ENCODE measurements around the gene HSPB7. TPM values are rescaled to one million over a fixed set of nuclear protein-coding genes. Genes with fewer than 3 reads are reported as not detected.

Gene HSPB7
- total RNA-seq, 1 donor from 2014 or later, result not detected

GRCh38 chr1:15991427-15992186 is 26.2 kb downstream of the HSPB7 start:
- H2AFZ ChIP-seq (replicated peaks), result no peak overlapping the region
- no peaks in the 10 kb centered on the region for H3K27me3 ChIP-seq
- H3K4me1 ChIP-seq, result no peaks in the 10 kb centered on the region
- no peak for DNase-seq (ENCODE audit: low spot score)
- H3K4me3 ChIP-seq, result no peak overlapping the region
- no peaks in the 10 kb centered on the region for H3K79me2 ChIP-seq (ENCODE audit: low read depth)
- TF ChIP-seq EZH2 (IDR thresholded peaks at IDR 0.05), result no peak
- TF ChIP-seq, protein P1, sequence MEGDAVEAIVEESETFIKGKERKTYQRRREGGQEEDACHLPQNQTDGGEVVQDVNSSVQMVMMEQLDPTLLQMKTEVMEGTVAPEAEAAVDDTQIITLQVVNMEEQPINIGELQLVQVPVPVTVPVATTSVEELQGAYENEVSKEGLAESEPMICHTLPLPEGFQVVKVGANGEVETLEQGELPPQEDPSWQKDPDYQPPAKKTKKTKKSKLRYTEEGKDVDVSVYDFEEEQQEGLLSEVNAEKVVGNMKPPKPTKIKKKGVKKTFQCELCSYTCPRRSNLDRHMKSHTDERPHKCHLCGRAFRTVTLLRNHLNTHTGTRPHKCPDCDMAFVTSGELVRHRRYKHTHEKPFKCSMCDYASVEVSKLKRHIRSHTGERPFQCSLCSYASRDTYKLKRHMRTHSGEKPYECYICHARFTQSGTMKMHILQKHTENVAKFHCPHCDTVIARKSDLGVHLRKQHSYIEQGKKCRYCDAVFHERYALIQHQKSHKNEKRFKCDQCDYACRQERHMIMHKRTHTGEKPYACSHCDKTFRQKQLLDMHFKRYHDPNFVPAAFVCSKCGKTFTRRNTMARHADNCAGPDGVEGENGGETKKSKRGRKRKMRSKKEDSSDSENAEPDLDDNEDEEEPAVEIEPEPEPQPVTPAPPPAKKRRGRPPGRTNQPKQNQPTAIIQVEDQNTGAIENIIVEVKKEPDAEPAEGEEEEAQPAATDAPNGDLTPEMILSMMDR (IDR thresholded peaks at IDR 0.05), result no peak
- no peak for TF ChIP-seq EZH2phosphoT487 (IDR thresholded peaks at IDR 0.05)
- no peak overlapping the region for H3K27ac ChIP-seq
- H3F3A ChIP-seq (ENCODE audit: low read depth), result no peaks in the 10 kb centered on the region
- Mint-ChIP-seq H3K4me3 (no peak overlapping the region), H3K36me3 (no peaks in the 10 kb centered on the region), H3K4me1 (peaks cover 9% of the 10 kb centered on the region), H3K9me3 (no peaks in the 10 kb centered on the region), H3K27me3 (ENCODE audit: insufficient read depth, low read depth) (peaks cover 12% of the 10 kb centered on the region), H3K27ac (no peak overlapping the region)
- H3K9ac ChIP-seq, result no peak overlapping the region
- H3K4me2 ChIP-seq, result no peak overlapping the region
- no peaks in the 10 kb centered on the region for H3K9me3 ChIP-seq (ENCODE audit: low read depth)
- no peaks in the 10 kb centered on the region for H3K36me3 ChIP-seq
- H4K20me1 ChIP-seq (ENCODE audit: low read depth), result no peaks in the 10 kb centered on the region

DNA sequence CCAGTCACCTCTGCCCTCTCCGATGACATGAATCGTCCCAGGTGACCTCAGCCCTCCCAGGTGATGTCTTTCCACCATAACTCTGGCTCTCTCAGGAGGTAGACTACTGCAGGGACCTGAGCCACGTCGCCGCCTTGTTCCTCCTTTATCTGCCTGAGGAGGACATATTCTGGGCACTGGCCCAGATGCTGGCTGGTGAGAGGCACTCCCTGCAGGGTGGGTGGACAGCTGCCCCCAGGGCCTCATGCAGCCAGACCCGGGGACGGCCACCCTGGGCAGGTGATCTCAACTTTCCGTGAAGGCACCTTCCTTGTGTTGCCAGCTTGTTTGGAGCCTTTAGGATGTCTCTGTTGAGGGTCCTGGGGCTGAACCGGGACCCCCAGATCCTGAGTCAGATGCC is 28.1 kb downstream of the HSPB7 start:
- Mint-ChIP-seq H3K9me3 (no peaks in the 10 kb centered on the region), H3K4me3 (no peak overlapping the region), H3K4me1 (peaks cover 9% of the 10 kb centered on the region), H3K36me3 (no peaks in the 10 kb centered on the region), H3K27ac (no peak overlapping the region), H3K27me3 (ENCODE audit: insufficient read depth, low read depth) (peaks cover 12% of the 10 kb centered on the region)
- DNase-seq (ENCODE audit: low spot score), result no peak
- Histone ChIP-seq H4K20me1 (ENCODE audit: low read depth) (no peaks in the 10 kb centered on the region), H3K9ac (no peak overlapping the region), H3K4me3 (no peak overlapping the region), H3K27me3 (no peaks in the 10 kb centered on the region), H3K9me3 (ENCODE audit: low read depth) (no peaks in the 10 kb centered on the region), H2AFZ (replicated peaks) (no peak overlapping the region), H3K4me1 (no peaks in the 10 kb centered on the region), H3K27ac (no peak overlapping the region), H3K4me2 (no peak overlapping the region), H3F3A (ENCODE audit: low read depth) (no peaks in the 10 kb centered on the region), H3K36me3 (no peaks in the 10 kb centered on the region), H3K79me2 (ENCODE audit: low read depth) (no peaks in the 10 kb centered on the region)
- TF ChIP-seq EZH2phosphoT487 (IDR thresholded peaks at IDR 0.05) (no peak), EZH2 (IDR thresholded peaks at IDR 0.05) (no peak)
- TF ChIP-seq, protein P1 (IDR thresholded peaks at IDR 0.05), result no peak

DNA sequence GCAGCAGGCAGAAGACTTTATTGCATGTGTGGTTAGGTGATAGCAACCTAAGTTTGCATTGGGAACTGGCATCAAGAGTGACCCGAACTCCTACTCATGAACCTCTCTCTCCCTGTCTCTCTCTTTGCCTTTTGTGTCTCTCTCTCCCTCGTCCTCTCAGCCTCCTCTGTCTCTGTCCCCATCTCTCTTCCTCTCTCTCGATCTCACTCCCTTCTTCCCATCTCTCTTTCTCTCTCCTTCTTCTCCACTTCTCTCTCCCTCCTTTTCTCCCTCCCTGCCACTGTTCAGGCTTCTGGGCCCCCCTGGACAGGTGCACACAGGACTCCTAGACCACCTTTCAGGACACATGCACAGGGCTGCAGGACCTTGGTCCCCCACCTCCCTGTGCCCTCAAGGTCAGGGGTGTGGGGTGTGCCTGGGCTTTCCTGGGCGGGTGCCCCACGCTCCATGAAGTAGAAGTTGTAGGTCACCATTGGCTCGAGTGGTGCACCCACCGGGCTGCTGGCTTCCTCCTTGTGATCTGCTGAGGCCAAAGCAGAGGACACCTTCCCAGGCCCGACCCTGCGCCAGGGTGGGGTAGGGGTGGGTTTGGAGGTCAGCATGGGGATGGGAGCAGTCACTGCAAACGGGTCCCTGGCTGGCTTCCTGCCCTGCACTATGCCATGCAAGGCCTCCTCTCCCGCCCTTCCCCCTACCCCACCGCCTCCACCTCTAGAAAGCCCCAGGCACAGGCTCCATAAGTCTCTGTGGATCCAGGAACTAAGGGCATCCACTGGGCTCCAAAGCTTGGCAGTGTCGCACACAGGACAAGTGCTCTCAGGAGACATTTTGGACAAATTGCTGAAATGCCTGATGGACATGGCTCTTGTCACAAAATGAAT is 28.7 kb downstream of the HSPB7 start:
- Histone ChIP-seq H3K4me2 (no peak overlapping the region), H3K9ac (no peak overlapping the region), H3F3A (ENCODE audit: low read depth) (no peaks in the 10 kb centered on the region), H3K4me3 (no peak overlapping the region), H3K79me2 (ENCODE audit: low read depth) (no peaks in the 10 kb centered on the region), H3K4me1 (no peaks in the 10 kb centered on the region), H4K20me1 (ENCODE audit: low read depth) (no peaks in the 10 kb centered on the region), H3K36me3 (no peaks in the 10 kb centered on the region), H2AFZ (replicated peaks) (no peak overlapping the region), H3K27ac (no peak overlapping the region), H3K9me3 (ENCODE audit: low read depth) (no peaks in the 10 kb centered on the region), H3K27me3 (no peaks in the 10 kb centered on the region)
- peaks cover 12% of the 10 kb centered on the region for H3K27me3 Mint-ChIP-seq (ENCODE audit: insufficient read depth, low read depth)
- H3K4me1 Mint-ChIP-seq, result peaks cover 9% of the 10 kb centered on the region
- H3K36me3 Mint-ChIP-seq, result no peaks in the 10 kb centered on the region
- no peaks in the 10 kb centered on the region for H3K9me3 Mint-ChIP-seq
- no peak for DNase-seq (ENCODE audit: low spot score)
- H3K27ac Mint-ChIP-seq, result no peak overlapping the region
- TF ChIP-seq EZH2phosphoT487 (IDR thresholded peaks at IDR 0.05), result no peak
- TF ChIP-seq, protein P1 (IDR thresholded peaks at IDR 0.05), result no peak
- no peak for TF ChIP-seq EZH2 (IDR thresholded peaks at IDR 0.05)
- H3K4me3 Mint-ChIP-seq, result no peak overlapping the region
